HG03280 (cell line): Measurements from ENCODE around the gene GPR39.

Source experiments
- ATAC-seq: cut with Tn5 transposase; IDR thresholded peaks from one replicate; pipeline ENCODE4 v1.9.1; 2021; ENCODE audit warnings: mild to moderate bottlenecking, moderate library complexity; ENCODE audit not compliant: unreplicated experiment

GPR39 gene

DNA sequence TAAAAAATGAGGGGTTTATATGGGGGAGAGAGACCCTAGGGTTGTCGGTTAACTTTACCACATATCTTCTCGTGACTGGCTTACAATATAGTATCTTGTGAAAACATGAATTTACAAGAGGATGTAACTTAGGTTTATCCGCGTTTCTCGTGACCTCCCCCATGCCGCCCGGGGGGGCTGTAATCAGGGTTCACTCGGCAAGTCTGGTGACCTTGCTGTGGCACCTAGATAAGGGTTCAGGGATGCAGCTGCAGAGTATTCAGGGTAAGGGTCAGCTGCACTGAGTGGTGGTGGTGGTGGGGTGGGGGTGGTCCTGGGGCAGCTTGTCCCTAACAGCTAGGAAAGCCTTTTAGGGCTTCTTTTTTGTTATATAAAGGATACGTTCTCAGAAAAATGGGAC lies 141.1 kb downstream of the GPR39 start:
- no peak for ATAC-seq

DNA sequence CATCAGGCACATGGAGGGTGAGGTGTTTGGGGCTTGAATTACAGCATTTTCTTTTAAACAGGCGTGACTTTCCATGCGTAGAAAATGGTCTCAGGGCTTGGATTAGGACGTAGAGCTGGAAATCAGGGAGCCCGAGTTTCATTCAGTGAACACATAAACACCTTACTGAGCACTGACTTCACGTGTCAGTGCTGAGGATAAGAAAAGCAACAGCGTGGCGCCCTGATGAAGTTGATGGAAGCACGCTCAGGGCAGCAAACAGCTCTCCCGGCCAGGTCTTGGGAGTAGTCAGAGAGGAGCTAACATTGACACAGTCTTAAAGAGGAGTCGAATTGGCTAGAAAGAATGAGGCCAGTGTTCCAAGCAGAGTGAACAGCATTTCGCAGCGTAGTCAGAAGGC lies 142.7 kb downstream of the GPR39 start:
- no peak for ATAC-seq

DNA sequence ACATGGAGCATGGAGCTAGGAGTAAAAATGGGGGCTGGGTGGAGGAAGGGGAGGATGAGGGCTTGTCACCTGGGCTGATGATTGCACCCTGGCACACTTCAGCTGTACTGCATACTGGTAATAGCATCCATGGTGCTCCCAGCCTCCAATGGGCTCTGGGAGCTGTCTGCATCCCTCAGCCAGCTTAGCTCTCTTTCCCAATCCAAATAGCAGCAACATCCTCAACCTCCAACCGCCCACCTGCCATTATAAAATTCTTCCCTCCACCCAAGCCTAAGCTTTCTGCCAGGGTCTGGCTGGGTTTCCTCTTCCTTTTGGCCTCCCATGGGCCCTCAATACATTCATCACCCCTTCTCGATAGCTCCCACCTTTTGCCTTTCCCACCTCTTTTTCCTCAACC lies 143.3 kb downstream of the GPR39 start:
- no peak for ATAC-seq

DNA sequence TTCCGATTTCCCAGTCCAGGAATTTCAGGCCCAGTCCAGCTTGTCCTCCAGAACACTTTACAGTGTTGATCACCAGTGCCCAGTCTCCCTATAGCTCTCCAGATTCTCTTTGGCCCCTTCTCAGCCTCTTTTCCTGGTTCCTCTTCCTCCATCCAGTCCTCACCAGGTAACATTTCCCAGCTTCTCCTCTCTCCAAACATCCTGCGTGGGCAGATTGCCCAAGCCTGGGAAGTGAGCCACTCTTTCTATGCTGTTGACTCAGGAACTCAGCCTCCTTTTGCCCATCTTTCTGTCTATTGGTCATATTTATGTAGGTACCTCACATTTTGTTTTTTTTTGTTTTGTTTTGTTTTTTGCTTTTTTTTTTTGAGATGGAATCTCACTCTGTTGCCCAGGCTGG lies 144.0 kb downstream of the GPR39 start:
- no peak for ATAC-seq

DNA sequence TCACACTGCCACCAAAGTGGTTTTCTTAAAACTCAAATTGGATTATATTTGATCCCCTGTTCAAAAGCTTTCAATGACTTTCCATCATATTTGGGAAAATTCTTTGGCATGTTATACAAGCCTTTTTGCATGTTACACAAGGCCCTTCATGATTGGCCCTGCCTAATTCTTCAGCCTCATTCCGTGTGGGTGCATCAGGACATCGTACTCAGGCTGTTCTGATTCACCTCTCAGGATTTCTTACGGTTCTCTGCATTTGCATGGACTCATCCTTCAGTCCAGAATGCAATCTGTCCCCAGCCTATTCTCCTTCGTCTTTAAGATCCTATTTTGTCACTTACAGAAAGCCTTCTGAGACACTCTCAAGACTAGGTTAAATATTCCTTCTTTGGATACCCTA lies 145.6 kb downstream of the GPR39 start:
- ATAC-seq, result no peak

DNA sequence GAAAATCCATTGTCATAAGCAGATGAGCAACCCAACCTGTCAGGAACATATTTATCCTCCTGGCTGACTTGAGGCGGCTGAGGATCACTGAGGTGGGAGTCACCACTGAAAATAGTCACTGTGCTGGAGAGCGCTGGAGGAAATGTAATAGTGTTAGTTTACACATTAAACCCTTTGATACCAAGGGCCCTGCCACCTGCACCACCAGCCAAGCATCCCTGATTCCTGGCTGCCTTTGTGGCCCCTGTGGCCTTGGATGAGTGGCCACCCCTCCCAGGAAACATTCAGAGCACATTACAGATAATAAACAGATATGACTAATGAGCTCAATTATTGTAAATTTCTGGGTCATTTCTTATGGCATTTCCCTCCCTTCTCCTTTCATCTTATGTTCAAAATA lies 147.5 kb downstream of the GPR39 start:
- ATAC-seq, result no peak

DNA sequence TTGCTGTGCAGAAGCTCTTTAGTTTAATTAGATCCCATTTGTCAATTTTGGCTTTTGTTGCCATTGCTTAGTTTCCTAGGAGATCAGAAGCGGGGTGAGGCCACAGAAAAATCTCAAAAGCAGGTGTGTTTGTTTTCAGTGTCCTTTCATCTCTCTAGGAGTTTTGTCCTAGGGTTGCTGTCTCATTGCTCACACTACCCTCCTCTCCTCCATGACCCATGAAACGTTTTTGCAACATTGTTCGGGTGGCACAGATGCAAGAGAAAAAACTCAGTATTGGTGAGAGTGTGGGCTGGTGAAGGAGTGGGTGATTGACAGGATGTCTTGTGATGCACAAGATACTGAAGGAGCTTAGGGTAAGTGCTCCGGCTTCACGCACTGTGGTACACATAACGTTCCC lies 149.8 kb downstream of the GPR39 start:
- no peak for ATAC-seq

DNA sequence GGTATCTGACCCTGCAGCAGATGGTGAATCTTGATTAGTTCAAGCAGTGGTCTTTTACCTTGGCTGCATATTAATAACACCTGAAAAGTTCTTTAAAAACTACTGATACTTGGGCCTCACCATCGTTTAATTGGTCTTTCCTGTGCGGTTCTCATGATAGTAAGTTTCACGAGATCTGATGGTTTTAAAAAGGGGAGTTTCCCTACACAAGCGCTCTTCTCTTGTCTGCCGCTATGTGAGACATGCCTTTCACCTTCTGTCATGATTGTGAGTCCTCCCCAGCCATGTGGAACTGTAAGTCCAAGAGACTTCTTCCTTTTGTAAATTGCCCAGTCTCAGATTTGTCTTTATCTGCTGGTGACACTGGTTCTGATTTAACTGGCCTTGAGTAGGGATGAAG lies 151.1 kb downstream of the GPR39 start:
- ATAC-seq, result no peak

DNA sequence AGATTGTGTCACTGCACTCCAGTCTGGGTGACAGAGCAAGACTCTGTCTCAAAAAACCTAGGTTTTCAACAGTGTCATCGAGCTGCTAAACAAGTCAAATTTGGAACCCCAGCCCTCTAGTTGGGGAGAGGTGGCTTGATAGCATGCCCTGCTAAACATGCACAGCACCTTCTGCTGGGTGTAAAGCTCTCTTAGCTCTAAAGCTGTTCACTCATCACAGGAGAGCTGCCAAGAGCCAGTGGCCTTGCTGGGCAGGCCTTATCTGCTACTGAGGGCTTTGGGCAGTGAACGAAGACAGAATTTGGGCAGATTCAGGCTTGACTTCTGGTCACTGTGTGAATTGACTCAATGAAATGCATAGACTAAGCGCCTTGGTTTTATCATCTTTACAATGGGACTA lies 152.1 kb downstream of the GPR39 start:
- ATAC-seq, result no peak

DNA sequence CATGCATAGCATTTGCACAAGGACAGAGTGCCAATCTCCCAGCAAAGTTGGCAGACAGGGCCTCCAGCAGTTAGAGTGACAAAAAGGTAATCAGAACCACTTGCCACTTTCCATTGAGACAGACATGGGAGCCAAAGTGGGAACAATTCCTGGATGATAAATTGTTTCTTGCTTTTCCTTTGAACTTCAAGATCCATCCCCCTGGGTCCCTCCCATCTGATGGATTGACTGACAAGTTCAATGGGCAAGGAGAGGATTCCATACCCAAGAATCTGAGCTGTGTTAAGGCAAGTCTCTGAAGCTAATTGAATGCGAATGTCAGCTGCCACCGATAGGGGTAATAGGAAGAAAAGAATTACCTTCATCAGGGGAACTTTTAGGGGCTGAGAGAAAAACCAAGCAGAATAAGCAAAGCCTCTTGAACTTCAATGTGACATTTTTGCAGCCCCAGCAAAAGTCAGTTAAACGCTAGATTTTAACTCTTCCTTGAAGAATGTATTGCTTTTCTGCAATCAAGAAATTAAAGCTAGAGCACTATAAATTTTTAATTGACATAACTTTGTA lies 156.9 kb downstream of the GPR39 start:
- ATAC-seq, result no peak

DNA sequence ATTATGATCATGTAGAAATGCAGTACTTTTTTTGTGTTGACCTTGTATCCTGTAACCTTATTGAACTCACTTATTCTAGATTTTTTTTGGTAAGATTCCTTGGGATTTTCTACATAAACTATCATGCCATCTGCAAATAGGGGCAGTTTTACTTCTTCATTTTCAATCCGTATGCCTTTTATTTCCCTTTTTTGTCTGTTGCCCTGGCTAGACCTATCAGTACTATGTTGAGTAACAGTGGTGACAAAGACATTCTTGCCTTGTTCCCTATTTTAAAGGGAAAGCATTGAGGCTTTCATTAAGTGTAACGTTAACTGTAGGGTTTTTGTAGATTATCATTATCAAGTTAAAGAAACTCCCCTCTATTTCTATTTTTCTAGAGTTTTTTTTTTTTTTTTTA lies 161.1 kb downstream of the GPR39 start:
- no peak for ATAC-seq

DNA sequence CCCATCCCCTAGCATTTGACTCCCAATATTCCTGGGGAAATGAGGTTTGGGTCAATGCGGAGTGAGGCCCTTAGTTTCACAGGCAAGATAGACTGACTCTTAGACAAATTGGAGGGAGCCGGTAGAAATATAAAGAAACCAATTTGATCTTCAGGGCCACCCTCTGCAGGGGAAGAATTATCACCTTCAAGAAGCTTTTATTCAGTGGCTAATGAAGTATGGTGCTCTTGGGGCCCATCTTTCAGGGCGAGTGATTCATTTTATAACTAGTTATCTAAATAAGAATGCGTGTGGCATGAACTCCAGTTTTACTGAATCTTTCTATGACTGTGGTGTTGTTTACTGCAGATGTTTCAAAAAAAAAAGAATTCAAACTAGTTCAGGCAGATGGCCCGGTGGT lies 165.0 kb downstream of the GPR39 start:
- ATAC-seq, result no peak

DNA sequence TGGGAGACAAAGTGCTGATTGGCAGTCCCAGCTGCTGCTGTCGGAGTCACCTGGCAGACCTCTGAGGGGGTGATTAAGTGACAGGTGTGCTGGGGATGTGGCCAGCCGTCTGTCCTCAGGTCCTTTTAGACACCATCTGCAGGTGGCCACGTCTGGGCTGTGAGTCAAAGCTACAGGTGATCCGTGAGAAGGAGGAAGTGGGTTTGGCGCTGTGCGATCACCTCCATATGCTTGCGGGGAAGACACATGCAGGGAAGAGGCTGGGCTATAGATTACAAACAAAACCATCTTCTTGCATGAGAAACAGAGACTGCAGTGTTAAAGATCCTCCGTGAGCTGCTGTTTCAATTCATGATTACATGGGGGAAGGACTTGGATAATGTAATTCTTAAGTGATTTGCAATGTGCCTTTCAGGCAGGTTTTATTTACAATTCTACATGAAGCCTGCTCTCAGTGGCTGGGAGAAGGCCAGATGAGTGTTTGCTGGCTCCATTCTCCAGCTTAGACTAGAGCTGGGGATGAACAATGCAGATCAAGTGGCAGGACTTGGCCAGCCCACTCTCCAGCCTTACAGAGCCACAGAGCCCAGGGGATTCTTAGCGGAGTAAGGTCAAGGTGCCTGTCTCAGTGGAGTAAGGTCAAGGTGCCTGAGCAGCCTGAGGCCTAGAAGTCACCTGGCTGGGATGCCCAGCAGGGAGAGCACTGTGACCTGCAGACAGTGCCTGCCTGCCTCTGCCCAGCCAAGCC lies 165.6 kb downstream of the GPR39 start:
- no peak for ATAC-seq

DNA sequence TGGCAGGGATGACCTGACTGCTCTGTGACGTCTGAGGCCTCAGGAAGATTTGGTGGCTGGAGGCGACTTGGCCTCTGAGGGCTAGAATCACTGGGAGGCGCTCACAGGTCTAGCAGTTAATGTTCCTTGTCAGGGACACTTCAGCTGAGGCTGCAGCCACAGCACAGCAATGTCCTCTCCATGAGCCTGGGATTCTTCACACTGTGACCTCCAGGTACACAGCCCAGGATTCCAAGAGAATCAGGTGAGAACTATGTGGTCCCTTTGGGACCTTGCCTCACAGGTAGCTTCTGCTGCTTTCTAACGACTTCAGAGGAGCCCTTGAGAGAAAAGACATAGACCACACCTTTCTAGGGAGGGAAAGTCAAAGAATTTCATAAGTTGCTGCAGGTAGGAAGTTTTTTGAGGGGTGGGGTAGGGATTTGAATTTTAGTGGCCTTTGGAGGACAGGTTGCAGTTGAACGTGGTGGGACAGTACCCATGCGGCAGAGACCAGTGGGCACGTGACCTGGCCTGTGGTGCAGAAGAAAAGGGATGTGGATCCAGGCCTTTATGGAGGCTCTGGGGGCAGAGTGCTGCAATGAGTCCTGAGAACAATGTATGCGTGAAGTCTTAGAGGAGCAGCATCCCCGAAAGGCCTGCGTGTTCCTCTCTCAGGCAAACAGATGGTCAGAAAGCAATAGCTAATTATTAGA lies 167.2 kb downstream of the GPR39 start:
- ATAC-seq, result no peak

DNA sequence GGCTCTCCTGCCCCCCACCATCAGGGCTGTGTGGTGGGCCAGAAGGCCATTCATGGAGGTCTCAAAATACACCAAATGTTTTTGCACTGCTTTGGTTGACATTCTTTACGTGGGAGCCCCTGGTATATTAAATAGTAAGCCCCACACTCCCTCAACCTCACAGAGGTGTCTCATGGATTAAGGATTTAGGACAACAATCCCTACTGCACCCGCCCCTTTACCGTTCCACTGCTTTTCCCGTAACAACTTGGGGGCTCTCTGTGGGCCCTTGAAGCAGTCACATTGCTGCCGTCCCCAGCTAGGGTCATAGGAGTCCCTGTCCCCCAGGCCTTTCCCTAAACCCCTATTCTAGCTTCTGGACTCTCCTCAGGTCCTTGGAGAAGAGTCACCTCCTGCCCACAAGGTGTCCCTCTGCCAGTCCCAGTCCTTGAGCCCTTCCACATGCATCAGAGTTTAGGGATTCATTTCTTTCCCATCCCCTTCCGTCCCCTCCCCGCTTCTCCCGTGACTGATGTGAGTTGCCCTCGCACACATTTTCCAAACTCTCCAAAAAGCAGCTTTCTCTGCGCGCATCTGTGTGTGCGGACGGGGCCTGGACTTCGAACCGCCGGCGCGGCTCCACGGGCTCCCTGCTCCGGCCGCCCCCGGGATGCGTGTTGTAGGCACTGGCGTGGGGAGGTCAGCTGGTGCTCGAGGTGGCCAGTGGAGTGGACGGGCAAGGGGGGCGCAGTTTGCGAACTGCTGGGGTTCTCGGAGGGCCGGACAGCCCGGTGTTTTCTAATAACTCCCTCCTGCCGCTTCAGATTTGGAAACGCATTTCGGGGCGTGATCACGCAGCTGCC lies 168.6 kb downstream of the GPR39 start:
- ATAC-seq, result no peak

DNA sequence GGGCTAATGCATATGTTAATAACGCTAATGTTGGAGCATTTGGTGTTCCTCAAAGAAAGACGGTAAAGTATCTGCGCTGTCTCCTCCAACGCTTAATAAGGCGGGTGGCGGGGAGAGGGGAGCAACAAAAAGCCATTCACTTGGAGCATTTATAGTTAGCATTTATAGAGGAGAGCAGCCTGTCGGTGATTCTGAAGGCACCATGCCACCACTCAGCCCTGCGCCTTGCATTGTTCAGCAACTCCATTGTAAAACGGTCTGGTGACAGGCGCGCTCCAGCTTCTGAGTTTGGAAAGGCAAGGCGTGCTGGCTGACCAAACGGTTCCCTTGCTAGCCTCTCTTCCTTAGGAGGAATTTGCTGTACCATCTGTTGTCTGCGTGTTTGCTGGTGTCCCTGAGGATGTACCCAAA lies 169.5 kb downstream of the GPR39 start:
- ATAC-seq, result no peak

DNA sequence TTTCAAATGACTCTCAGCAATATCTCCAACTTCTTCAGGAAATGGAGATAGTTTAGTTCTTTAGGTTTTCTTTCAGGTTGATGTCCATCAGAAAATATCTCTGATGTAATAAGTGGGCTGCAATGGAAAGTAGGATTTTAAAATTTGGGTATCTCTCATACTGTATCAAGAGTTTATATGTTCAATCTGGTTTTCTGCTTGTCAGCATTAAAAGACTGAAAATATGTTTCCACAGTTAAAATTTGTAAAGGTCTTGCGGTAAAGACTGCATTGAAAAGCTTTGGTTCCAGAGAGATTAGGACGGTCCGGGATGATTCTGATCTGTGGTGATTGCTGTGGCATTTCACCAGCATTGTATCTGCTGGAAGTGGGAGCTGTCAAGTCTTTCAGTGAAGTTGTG lies 170.2 kb downstream of the GPR39 start:
- no peak for ATAC-seq

DNA sequence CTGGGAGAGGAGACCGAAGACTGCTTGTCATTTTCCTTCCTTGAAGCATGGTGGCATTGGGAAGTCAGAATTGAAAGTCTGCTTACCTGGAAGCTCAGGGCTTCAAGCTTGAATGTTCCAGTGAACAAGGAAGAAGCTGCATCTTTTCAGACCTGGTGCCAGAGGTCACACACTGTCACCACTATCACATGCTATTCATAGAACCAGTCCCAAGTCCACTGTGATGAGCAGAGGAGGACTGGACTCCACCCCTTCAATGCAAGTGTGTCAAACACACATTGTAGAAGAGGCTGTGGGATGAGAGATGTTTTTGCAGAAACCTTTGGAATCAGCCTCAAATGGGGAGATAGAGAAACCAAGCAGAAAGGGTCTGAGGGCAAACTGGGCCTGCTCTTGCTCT lies 172.0 kb downstream of the GPR39 start:
- ATAC-seq, result no peak

DNA sequence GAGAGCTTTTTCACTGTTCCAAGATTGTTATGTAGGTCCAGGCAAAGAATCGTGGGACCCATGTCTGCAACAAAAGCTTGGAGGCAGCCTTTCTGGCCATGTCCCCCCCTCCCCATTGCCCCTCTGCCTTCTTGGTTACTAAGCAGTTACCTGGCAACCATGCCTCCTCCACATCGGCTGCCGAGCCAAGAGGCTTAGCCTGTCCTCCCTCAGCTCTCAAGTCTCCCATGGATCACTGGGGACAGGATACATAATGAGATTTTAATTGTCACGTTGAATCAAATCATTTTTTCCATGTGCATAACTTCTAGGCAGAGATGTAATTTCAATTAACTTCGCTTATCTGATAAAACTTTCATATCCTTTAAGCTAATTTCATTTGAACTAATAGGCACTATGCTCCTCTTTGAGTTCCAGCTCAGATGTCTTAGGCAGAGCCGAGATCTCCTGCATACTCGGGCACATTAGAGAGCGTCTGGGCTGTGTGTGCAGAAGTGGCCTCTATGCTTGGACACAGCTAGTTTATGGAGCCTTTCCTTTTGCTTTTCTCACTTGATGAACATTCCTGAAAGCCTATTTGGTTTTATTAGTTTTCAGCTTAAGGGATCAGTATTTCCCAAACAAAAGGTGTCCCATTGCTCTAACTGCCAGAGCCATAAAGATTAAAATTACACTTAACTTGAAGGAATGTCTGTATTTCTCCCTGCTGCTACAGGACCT lies 172.7 kb downstream of the GPR39 start:
- no peak for ATAC-seq

DNA sequence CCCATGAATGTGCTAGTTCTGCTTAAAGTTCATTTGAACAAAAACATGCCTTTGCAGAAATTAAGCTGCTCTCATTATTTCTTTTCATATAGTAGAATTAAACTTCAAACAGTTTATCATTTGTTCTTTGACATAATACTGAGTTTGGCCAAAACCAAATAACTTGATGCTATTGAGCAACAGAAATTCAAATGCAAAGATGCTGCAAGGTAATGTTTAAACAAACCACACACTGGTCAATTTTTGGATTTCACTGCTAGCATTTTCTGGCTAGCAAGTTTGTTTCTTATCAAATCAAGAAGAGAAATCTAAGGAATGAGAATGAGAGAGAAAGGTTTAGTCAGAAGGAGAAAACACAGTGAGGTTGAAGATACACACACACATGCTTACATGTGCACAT lies 173.4 kb downstream of the GPR39 start:
- ATAC-seq, result no peak

DNA sequence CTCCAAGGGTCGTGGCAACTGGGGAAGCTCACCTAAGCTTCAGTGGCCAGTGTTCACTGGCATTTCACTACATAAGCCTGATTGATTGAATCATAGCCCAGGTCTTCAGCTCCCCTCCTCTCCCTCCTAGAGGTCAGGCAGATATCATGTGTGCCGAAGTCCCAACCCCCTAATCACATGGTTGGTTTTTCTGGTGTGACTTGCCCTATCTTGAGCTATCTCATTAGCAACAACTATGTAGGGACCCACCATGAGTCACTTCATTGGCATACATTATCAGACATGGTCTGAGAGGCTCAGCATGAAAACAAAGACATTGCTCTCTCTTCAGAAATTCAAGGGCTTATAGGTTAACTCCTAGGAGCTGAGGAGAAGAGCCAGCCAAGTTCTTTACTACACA lies 176.6 kb downstream of the GPR39 start:
- no peak for ATAC-seq
